Activated naive CD8-positive, alpha-beta T cell treated with anti-CD3 and anti-CD28 coated beads, Interleukin-2, amount 50 U/mL, for 24 hours (primary cell): ENCODE measurements around the gene FAM9A.
"Not testable (repeated sequence)": the region's sequence is repeated elsewhere in the genome, so short reads cannot be mapped to it uniquely, and the experiment has no call there.

ENCODE experiments used
- ATAC-seq: fragments of 150-1000 bp; cut with Tn5 transposase; one replicate; pipeline ENCODE4 v1.10.0; 2021
- DNase-seq: peaks from one replicate; pipeline ENCODE4 v3.0.0; 2021
- H3K27ac Mint-ChIP-seq: one replicate; pipeline ENCODE4 v1.8.0; 2021; ENCODE audit warnings: mild to moderate bottlenecking, mixed read lengths
- H3K27me3 Mint-ChIP-seq: one replicate; pipeline ENCODE4 v1.8.0; 2021; ENCODE audit warnings: mixed read lengths
- H3K36me3 Mint-ChIP-seq: one replicate; pipeline ENCODE4 v1.8.0; 2021; ENCODE audit warnings: low read depth, mixed read lengths
- H3K4me1 Mint-ChIP-seq: one replicate; pipeline ENCODE4 v1.8.0; 2021; ENCODE audit warnings: mixed read lengths
- H3K4me3 Mint-ChIP-seq: one replicate; pipeline ENCODE4 v1.8.0; 2021; ENCODE audit warnings: mild to moderate bottlenecking, moderate library complexity, mixed read lengths
- H3K9me3 Mint-ChIP-seq: one replicate; pipeline ENCODE4 v1.8.0; 2021; ENCODE audit warnings: mixed read lengths

Gene FAM9A

DNA sequence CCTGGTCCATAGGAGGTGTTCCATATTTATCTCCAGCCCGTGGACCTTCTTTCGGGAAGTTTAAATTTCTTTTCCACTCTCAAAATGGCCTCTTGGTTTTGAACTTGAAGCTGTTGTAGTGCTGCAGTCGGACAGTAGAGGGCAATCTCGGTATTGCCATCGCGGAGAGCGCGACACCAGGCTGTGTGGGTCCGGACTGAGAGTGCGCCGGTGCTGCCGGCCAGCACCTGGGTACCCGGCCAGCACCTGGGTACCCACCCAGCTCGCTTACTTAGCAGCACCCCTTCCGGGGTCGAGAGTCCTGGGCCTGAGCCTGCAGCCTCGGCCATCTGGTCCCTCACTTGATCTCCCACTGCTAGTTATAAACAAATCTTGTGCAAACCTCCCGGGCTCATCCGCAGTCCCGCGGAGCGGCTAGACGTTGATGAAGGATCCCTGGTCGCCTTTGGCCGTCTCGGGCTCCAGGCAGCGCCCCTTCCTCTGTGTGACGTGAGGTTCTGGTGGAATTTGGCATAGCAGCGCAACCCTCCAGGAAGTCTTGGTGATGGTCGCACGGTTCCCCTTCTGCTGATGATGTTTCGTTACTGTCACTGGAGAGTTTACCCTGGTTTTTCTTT is 18.0 kb downstream of the FAM9A start:
- Mint-ChIP-seq H3K9me3 (no peaks in the 10 kb centered on the region), H3K4me1 (no peaks in the 10 kb centered on the region), H3K36me3 (no peaks in the 10 kb centered on the region), H3K4me3 (no peak overlapping the region), H3K27ac (no peak overlapping the region), H3K27me3 (no peaks in the 10 kb centered on the region)
- ATAC-seq: no peak
- DNase-seq: peak; percentile 20

DNA sequence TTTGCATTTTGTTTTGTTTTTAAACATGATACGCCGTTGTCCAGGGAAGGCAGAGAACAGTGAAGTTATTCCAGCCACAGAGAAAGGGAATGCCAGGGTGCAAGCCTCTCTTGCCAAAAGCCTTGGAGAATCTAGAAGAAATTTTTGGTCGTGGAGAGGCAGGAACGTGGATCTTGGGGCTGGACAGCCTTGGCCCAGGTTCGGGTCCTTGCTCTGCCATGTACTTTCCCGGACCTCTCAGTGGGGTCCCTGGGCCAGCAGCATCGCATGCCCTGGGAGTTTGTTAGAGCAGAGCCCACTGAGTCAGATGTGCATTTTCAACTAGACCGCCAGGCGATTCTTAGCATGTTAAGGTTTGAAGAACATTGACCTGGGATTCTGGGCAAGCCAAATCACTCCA is 18.6 kb downstream of the FAM9A start:
- ATAC-seq (no peak), DNase-seq (no peak)
- Mint-ChIP-seq H3K27me3 (no peaks in the 10 kb centered on the region), H3K36me3 (no peaks in the 10 kb centered on the region), H3K27ac (no peak overlapping the region), H3K9me3 (no peaks in the 10 kb centered on the region), H3K4me3 (no peak overlapping the region), H3K4me1 (no peaks in the 10 kb centered on the region)

DNA sequence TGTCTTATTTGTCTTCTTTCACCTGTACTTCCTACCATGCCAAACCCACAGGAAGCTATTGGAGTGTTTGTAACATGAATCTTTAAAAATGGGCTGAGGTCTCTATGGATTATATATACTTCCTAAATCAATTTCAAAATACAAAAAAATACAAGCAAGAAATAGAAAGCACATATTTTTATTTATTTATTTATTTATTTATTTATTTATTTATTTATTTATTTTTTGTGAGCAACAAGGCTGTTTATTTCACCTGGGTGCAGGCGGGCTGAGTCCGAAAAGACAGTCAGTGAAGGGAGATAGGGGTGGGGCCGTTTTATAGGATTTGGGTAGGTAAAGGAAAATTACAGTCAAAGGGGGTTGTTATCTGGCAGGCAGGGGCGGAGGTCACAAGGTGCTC is 19.3 kb downstream of the FAM9A start:
- H3K27ac Mint-ChIP-seq, H3K4me1 Mint-ChIP-seq, ATAC-seq, H3K4me3 Mint-ChIP-seq, H3K9me3 Mint-ChIP-seq, H3K36me3 Mint-ChIP-seq, H3K27me3 Mint-ChIP-seq, DNase-seq: not testable (repeated sequence)

DNA sequence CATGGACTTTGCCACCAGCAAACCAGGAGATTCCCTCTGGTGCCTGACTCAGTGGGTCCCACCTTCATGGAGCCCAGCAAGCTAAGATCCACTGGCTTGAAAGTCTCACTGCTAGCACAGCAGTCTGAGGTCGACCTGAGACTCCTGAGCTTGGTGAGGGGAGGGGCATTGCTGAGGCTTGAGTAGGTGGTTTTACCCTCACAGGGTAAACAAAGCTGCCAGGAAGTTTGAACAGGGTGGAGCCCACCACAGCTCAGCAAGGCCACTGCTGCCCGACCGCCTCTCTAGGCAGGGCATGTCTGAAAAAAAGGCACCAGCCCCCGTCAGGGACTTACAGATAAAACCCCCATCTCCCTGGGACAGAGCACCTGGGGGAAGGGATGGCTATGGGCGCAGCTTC is 28.1 kb downstream of the FAM9A start:
- Mint-ChIP-seq H3K4me3 (no peak overlapping the region), H3K36me3 (no peaks in the 10 kb centered on the region), H3K9me3 (peaks cover 3% of the 10 kb centered on the region), H3K27ac (no peak overlapping the region), H3K27me3 (peaks cover 3% of the 10 kb centered on the region), H3K4me1 (peaks cover 1% of the 10 kb centered on the region)
- ATAC-seq (no peak), DNase-seq (no peak)

DNA sequence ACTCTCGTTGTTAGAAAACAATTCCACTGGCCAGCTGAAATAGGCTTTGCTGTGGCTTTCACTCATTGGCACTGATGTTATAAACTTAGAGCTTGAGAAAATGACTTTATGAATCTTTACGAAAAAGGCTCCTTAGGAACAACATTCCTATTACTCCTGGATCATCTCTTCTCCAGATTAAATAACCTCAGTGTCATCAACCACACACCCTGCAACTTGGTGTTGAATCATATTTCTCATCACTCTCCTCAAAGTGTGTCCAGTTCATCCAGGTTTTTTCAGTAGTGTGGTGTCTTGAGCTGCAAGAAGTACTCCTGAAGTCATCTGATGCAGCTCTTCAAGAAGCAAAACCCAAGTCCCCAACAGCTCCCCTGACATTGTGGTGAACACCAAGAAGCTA is 41.2 kb downstream of the FAM9A start:
- ATAC-seq: no peak
- Mint-ChIP-seq H3K27me3 (peaks cover 6% of the 10 kb centered on the region), H3K36me3 (no peaks in the 10 kb centered on the region), H3K9me3 (peaks cover 4% of the 10 kb centered on the region), H3K4me3 (no peak overlapping the region), H3K27ac (no peak overlapping the region), H3K4me1 (no peaks in the 10 kb centered on the region)
- no peak for DNase-seq

DNA sequence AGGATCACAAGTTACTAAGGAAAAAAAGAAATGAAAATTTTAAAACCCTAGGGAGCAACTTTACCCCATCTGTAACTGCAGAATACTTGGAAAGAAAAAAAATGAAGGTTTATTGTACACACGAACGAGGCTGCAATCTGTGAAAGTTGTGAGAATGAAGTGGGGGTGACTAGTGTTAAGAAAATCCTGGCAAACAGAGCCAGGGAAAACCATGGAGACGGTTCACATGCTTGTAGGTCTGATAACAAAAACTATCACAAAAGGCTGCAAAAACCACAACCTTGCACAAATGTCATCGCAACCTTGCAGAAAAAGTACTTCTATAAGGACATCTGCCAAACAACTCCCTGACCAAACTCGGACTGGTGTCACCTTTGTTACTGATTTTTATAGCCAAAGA is 42.5 kb downstream of the FAM9A start:
- not testable (repeated sequence) for ATAC-seq, H3K4me3 Mint-ChIP-seq, DNase-seq, H3K9me3 Mint-ChIP-seq, H3K4me1 Mint-ChIP-seq, H3K36me3 Mint-ChIP-seq, H3K27me3 Mint-ChIP-seq, H3K27ac Mint-ChIP-seq

DNA sequence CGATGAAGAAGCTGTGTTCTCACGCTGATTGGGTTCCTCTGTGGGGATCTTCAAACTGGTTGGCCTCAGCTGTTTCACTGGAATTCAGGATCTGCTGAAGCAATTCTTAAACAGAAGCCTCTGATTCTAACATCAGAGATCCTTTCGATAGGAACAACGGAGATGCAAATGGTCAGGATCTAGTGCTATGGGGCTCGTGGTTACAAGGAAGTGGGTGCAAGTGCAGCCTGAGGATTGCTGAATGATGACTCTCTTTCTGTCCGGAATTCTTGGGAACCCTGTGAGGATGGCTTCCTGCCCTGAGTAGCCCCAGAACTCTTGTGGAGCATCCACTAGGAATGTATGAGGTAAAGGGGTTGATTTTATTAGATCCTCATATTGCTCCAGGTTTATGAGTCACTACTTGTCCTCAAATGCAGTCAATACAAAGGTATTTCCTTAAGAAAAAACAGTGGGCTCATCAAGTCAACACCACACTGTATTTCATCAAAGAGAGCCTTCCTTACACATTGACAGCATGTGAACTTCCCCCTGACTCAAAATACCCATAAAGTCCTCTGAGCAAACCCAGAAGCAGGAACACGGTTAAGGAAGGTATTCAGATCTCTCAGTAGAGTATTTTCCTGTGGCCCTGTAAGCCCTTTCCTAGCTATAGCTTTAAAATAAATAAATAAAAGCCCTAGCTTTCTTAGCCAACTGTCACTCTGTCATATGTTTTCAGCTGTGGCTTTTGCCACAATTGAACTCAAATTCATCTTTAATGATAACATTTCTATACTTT is 43.4 kb downstream of the FAM9A start:
- not testable (repeated sequence) for H3K4me1 Mint-ChIP-seq, H3K9me3 Mint-ChIP-seq, H3K36me3 Mint-ChIP-seq, H3K4me3 Mint-ChIP-seq, H3K27me3 Mint-ChIP-seq, ATAC-seq, DNase-seq, H3K27ac Mint-ChIP-seq

DNA sequence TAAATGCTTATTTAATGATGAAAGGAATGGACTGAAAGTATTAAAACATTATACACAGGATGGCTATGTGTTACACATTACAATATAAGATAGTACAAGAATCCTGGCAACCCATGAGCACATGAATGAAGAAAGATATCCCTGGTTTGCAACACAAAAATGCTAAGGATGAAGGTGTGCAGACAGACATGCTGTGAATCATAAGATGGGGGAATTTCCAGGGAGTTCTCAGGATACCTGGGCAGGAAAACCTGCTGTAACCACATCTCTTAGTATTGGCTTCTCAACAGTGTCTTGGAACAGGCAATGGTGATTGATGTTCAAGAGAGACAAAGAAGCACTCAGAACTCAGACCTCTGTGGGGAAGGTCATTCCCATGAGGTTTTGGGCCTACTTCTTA is 45.4 kb downstream of the FAM9A start:
- peaks cover 4% of the 10 kb centered on the region for H3K9me3 Mint-ChIP-seq
- no peaks in the 10 kb centered on the region for H3K4me1 Mint-ChIP-seq
- no peaks in the 10 kb centered on the region for H3K36me3 Mint-ChIP-seq
- no peak overlapping the region for H3K4me3 Mint-ChIP-seq
- ATAC-seq (no peak), DNase-seq (no peak)
- peaks cover 2% of the 10 kb centered on the region for H3K27me3 Mint-ChIP-seq
- no peak overlapping the region for H3K27ac Mint-ChIP-seq

DNA sequence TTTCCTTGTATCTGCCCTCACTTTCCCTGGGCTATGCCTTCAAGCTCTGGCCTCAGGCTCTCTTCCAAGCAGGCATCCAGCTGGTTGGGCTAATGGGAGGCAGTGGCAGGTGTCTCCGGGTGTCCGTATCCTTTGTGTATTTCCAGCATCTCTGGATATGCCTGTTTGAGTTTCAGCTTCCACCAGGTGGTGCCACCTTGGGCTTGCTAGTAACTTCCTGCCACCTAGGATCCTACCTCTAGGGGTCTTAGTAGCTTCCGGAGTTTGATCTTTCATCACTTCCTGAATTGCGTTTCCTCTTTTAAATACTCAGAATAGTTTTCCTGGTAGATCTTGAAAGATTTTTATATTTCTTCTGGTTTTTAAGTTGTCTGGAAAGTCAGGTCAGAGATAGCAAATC is 46.1 kb downstream of the FAM9A start:
- ATAC-seq: no peak
- no peak overlapping the region for H3K4me3 Mint-ChIP-seq
- no peak overlapping the region for H3K27ac Mint-ChIP-seq
- no peak for DNase-seq
- peaks cover 2% of the 10 kb centered on the region for H3K27me3 Mint-ChIP-seq
- no peaks in the 10 kb centered on the region for H3K36me3 Mint-ChIP-seq
- peaks cover 4% of the 10 kb centered on the region for H3K9me3 Mint-ChIP-seq
- no peaks in the 10 kb centered on the region for H3K4me1 Mint-ChIP-seq

DNA sequence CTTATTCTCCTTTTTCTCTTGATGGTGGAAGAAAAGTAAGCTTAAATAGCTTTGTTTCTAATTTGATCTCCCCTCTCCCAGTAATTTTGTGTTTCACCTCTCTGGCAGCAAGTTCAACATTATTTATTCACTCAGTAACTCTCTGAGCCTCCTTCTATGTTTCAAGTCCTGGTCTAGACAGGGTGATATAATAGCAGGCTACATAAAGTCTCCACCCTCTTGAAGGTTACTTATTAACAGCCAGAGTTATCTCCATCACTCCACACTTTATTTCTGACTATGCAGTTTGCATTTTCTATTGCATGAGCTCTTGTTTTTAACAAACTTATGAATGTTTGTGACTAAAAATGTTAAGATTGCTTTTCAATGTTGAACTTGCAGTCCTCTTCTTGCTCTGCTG is 51.5 kb downstream of the FAM9A start:
- no peak overlapping the region for H3K4me3 Mint-ChIP-seq
- no peaks in the 10 kb centered on the region for H3K36me3 Mint-ChIP-seq
- DNase-seq (no peak), ATAC-seq (no peak)
- H3K27me3 Mint-ChIP-seq: peaks cover 5% of the 10 kb centered on the region
- no peak overlapping the region for H3K27ac Mint-ChIP-seq
- H3K4me1 Mint-ChIP-seq: no peaks in the 10 kb centered on the region
- H3K9me3 Mint-ChIP-seq: no peaks in the 10 kb centered on the region

DNA sequence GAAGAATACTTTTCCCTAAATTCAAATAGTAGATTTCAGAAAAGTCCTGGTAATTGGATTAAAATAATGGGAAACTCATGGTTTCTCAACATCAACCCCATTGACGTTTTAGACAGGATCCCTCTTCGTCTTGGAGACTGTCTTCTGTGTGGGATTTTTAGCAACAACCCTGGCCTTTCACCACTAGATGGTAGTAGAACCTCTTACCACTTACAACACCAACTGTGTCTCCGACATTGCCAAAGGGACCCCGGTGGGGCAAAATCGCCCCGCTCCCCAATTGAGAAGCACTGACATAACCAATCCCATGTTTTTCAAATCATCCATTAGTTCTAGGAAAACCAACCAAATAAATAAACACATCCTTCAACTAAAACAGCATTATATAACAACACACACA is 52.3 kb downstream of the FAM9A start:
- Mint-ChIP-seq H3K27ac (no peak overlapping the region), H3K27me3 (peaks cover 6% of the 10 kb centered on the region), H3K4me1 (no peaks in the 10 kb centered on the region), H3K9me3 (no peaks in the 10 kb centered on the region), H3K36me3 (no peaks in the 10 kb centered on the region), H3K4me3 (no peak overlapping the region)
- DNase-seq (no peak), ATAC-seq (no peak)

DNA sequence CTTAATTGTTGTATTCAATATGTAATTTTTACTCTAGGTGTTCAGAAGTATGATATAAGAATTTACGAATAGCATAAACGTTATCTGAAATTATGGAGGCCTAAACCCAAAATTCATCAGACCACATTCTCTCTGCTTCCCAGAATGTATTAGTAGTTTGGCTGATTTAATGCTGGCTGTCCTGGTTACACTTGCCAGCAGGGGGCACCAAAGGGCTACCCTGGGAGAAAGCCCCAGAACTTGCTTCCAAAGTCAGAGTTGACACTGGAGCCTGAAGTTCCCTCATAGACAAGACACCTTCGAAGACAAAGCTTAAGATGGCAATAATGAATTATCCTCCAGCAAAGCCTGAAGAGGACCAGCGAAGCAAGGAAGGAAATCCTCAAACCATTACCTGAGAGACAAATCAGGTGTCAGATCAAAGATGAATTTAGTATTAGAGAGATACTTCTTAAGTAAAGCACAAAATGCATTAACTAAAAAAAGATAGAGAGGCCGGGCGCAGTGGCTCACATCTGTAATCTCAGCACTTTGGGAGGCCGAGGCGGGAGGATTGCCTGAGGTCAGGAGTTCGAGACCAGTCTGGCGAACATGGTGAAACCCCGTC is 58.0 kb downstream of the FAM9A start:
- peaks cover 3% of the 10 kb centered on the region for H3K27me3 Mint-ChIP-seq
- ATAC-seq: no peak

DNA sequence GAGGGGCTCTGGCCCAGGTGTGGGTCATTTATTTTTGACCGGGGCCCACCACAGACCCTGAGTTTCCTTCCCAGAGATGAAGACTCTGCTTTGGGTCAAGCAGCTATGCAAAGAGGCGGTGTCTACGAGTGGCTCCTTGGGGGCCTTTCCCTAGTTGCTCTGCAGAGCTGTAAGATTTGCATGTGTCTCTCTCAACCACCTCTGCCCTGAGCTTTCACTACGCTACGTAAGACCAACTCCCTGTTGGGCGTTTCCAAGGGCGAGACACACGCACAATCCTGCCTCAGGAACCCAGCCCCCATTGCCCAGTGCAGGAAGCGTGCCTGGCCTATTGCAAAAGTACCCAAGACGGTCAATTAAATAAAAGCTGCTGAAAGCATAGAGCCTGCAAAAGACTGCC is 59.2 kb downstream of the FAM9A start:
- DNase-seq (no peak), ATAC-seq (no peak)
- H3K4me3 Mint-ChIP-seq: no peak overlapping the region
- no peaks in the 10 kb centered on the region for H3K36me3 Mint-ChIP-seq
- peaks cover 5% of the 10 kb centered on the region for H3K27me3 Mint-ChIP-seq
- no peaks in the 10 kb centered on the region for H3K4me1 Mint-ChIP-seq
- no peak overlapping the region for H3K27ac Mint-ChIP-seq
- H3K9me3 Mint-ChIP-seq: no peaks in the 10 kb centered on the region

More for the DNA sequence above, 58.0 kb downstream of the FAM9A start:
- DNase-seq: peak; percentile 50
- no peak overlapping the region for H3K4me3 Mint-ChIP-seq
- H3K36me3 Mint-ChIP-seq: no peaks in the 10 kb centered on the region
- H3K27ac Mint-ChIP-seq: no peak overlapping the region
- no peaks in the 10 kb centered on the region for H3K9me3 Mint-ChIP-seq
- no peaks in the 10 kb centered on the region for H3K4me1 Mint-ChIP-seq
